DOHH2 (cell line): ENCODE measurements around the gene PIGC.

ENCODE experiments used
- H3F3A ChIP-seq: fragments of 200-600 bp; sonication (generic), shearing (Covaris generic); 2 replicates; pipeline ENCODE4 v1.6.0; 2016; ENCODE audit warnings: antibody characterized with exemption, mild to moderate bottlenecking; ENCODE audit not compliant: control insufficient read depth, insufficient read depth
- H3K27ac ChIP-seq: fragments of 200-600 bp; sonication (generic); 2 replicates; pipeline ENCODE4 v1.5.1; 2014; ENCODE audit warnings: low read depth, mild to moderate bottlenecking, low read length, moderate library complexity
- H3K27me3 ChIP-seq: fragments of 200-600 bp; sonication (generic); 2 replicates; pipeline ENCODE4 v1.6.1; 2014; ENCODE audit warnings: mild to moderate bottlenecking, low read length, mixed read lengths; ENCODE audit not compliant: control insufficient read depth
- H3K36me3 ChIP-seq: fragments of 200-600 bp; sonication (generic); 2 replicates; pipeline ENCODE4 v1.6.1; 2014; ENCODE audit warnings: mild to moderate bottlenecking, low read length, moderate library complexity, mixed read lengths; ENCODE audit not compliant: control insufficient read depth
- H3K4me1 ChIP-seq: fragments of 200-600 bp; sonication (generic); 2 replicates; pipeline ENCODE4 v1.6.1; 2014; ENCODE audit warnings: mild to moderate bottlenecking, low read length, mixed read lengths; ENCODE audit not compliant: control insufficient read depth
- H3K4me2 ChIP-seq: fragments of 200-600 bp; sonication (generic); 2 replicates; pipeline ENCODE4 v1.6.0; 2014; ENCODE audit warnings: mild to moderate bottlenecking, low read length, moderate library complexity
- H3K4me3 ChIP-seq: fragments of 200-600 bp; sonication (generic); 2 replicates; pipeline ENCODE4 v1.5.1; 2014; ENCODE audit warnings: mild to moderate bottlenecking, low read length, mixed read lengths
- H3K79me2 ChIP-seq: fragments of 200-600 bp; sonication (generic); 2 replicates; pipeline ENCODE4 v1.6.1; 2014; ENCODE audit warnings: mild to moderate bottlenecking, low read length, mixed read lengths; ENCODE audit not compliant: control insufficient read depth
- H3K9me2 ChIP-seq: fragments of 200-600 bp; sonication (generic); replicated peaks from 2 replicates; pipeline ENCODE4 v1.6.1; 2014; ENCODE audit warnings: mild to moderate bottlenecking, low read length, mixed read lengths; ENCODE audit not compliant: control insufficient read depth
- H3K9me3 ChIP-seq: fragments of 200-600 bp; sonication (generic); 2 replicates; pipeline ENCODE4 v1.6.1; 2014; ENCODE audit warnings: antibody characterized with exemption, low read length, mixed read lengths; ENCODE audit not compliant: control insufficient read depth, insufficient read depth
- H4K20me1 ChIP-seq: fragments of 200-600 bp; sonication (generic); 2 replicates; pipeline ENCODE4 v1.6.0; 2014; ENCODE audit warnings: low read depth, mild to moderate bottlenecking, antibody characterized with exemption, low read length, moderate library complexity; ENCODE audit not compliant: control insufficient read depth, insufficient read depth
- EZH2phosphoT487 ChIP-seq: fragments of 200-600 bp; sonication (generic); IDR thresholded peaks from 2 replicates; pipeline ENCODE4 v1.6.1; 2017; ENCODE audit warnings: borderline replicate concordance, mild to moderate bottlenecking, antibody characterized with exemption, low read length, moderate library complexity, mixed read lengths
- TF ChIP-seq, protein P1 (sequence below): fragments of 200-600 bp; sonication (generic); IDR thresholded peaks from one replicate; pipeline ENCODE4 v1.5.1; 2014; ENCODE audit warnings: antibody characterized with exemption, mild to moderate bottlenecking, low read depth, low read length; ENCODE audit not compliant: poor library complexity, severe bottlenecking

Gene PIGC

DNA sequence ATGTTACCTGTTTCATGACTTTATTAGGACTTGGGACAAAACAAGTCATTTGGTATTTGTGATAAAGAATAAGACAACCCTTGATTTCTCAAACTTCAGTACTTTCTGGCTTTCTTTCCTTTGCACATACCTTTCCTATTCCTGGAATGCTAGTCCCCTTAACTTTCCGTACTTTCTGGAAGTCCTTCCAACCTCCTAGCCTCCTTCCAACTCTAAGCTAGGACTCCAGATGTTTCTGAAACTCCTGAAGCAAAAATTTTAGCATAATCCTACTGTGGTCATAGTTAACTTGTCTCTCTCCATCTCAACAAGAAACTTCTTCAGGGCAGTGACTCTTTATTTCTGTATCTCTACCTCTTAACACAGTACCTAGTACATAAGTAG is 43.2 kb downstream of the PIGC start:
- no peak for TF ChIP-seq EZH2phosphoT487
- TF ChIP-seq, protein P1, sequence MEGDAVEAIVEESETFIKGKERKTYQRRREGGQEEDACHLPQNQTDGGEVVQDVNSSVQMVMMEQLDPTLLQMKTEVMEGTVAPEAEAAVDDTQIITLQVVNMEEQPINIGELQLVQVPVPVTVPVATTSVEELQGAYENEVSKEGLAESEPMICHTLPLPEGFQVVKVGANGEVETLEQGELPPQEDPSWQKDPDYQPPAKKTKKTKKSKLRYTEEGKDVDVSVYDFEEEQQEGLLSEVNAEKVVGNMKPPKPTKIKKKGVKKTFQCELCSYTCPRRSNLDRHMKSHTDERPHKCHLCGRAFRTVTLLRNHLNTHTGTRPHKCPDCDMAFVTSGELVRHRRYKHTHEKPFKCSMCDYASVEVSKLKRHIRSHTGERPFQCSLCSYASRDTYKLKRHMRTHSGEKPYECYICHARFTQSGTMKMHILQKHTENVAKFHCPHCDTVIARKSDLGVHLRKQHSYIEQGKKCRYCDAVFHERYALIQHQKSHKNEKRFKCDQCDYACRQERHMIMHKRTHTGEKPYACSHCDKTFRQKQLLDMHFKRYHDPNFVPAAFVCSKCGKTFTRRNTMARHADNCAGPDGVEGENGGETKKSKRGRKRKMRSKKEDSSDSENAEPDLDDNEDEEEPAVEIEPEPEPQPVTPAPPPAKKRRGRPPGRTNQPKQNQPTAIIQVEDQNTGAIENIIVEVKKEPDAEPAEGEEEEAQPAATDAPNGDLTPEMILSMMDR: no peak
- H3K27ac ChIP-seq: no peak overlapping the region
- no peak overlapping the region for H3K4me3 ChIP-seq
- H3F3A ChIP-seq: no peaks in the 10 kb centered on the region
- H3K36me3 ChIP-seq: no peaks in the 10 kb centered on the region
- no peaks in the 10 kb centered on the region for H4K20me1 ChIP-seq
- peaks cover 5% of the 10 kb centered on the region; the same call in 1 of the 2 replicates for H3K27me3 ChIP-seq
- no peaks in the 10 kb centered on the region for H3K9me3 ChIP-seq
- no peaks in the 10 kb centered on the region for H3K9me2 ChIP-seq
- no peak overlapping the region for H3K4me2 ChIP-seq
- H3K4me1 ChIP-seq: peaks cover 6% of the 10 kb centered on the region
- H3K79me2 ChIP-seq: no peaks in the 10 kb centered on the region

DNA sequence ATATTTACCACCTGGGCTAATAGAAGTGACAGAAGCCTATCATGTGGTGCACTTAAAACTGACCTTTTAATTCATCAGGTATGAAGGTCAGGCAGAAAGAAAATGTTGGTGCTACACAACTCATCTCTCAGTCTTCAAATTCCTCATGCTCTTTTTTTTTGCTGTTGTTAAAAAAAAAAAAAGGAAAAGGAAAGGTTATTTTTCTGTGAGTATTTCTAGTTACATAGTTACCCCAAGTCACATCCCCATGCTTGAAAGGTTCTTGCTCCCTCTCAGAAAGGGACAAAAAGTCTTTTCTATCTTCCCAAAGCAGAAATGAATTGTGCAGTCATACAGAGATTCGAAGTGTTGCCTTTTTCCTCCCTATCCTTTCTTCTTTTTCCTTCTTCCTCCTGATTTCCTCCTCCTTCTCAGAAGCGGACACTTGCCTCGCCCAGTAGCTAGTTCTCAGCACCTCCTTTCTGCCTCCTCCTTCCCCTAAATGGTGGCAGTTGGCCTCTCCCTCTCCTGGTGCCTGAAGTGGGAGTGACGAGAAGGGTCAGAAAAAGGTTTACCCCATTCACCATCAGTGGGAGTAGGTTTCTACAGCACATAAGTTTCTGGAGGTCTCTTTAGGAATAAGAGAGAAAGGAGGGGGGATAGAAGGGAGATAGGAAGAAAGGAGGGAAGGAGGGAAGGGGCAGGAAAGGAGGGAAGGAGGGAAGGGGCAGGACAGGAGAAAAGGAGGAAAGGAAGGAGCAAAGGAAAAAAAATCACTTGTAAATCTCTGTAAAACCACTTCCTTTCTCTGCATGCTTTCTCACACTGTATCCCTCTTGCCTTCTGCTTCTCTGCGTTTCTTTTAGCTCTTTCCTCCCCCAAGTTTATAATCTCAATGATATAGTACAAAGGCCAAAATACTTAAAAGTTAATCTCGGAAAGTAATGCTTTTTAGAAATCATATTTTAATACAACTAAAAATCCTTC is 43.8 kb downstream of the PIGC start:
- Histone ChIP-seq H3F3A (no peaks in the 10 kb centered on the region), H4K20me1 (no peaks in the 10 kb centered on the region), H3K79me2 (no peaks in the 10 kb centered on the region), H3K4me2 (no peak overlapping the region), H3K36me3 (no peaks in the 10 kb centered on the region), H3K9me2 (no peaks in the 10 kb centered on the region), H3K4me1 (peaks cover 6% of the 10 kb centered on the region), H3K9me3 (no peaks in the 10 kb centered on the region), H3K4me3 (no peak overlapping the region), H3K27ac (no peak overlapping the region), H3K27me3 (peaks cover 5% of the 10 kb centered on the region; the same call in 1 of the 2 replicates)
- TF ChIP-seq, protein P1: no peak
- TF ChIP-seq EZH2phosphoT487: no peak

DNA sequence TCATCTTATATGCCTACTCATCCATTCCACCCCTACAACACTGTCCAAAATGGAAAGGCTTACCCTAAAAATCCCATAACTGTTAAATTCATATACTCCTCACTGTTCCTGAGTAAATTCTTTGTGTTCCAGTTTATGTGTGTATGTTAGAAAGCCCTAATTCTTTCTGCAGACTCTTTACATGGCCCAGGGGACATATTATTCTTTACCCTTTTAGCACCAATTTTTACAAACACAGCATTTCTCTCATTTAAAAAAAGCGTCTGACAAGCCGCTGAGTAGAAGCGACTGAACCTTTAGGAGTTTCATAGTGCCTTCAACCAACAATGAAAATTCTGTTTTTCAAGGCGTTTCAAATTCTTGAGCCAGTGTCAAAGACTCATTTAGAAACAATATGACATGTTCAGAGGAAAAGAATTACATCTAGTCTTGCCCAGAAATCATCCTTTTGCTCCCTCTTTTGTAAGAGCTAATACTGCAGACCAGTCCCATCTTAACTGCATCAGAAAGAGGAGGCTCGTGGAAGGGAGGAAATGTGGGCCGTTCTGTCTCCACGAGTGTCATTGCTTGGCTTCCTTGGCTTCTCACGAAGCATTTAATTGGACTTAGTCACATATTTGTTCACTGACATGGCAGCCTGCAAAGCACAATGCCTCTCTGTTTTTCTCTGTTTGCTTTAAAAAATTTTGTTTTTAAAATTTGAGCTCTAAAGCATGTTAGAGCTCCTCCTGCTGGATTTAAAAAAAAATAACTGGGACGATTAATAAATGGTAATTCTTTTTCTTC is 44.7 kb downstream of the PIGC start:
- no peaks in the 10 kb centered on the region for H3K36me3 ChIP-seq
- H3K9me2 ChIP-seq: no peaks in the 10 kb centered on the region
- H3K9me3 ChIP-seq: no peaks in the 10 kb centered on the region
- H3F3A ChIP-seq: no peaks in the 10 kb centered on the region
- peak overlapping the region; percentile 58 for H3K4me2 ChIP-seq
- peaks cover 5% of the 10 kb centered on the region; the same call in 1 of the 2 replicates for H3K27me3 ChIP-seq
- H3K27ac ChIP-seq: no peak overlapping the region
- H3K4me1 ChIP-seq: peaks cover 11% of the 10 kb centered on the region
- H3K79me2 ChIP-seq: no peaks in the 10 kb centered on the region
- peak overlapping the region; percentile 49 for H3K4me3 ChIP-seq
- H4K20me1 ChIP-seq: no peaks in the 10 kb centered on the region
- TF ChIP-seq EZH2phosphoT487: no peak
- TF ChIP-seq, protein P1: peak; percentile 74
